ENCODE data around the gene SEMA5B. TPM values are rescaled to one million over a fixed set of nuclear protein-coding genes. Genes with fewer than 3 reads are reported as not detected.
A peak's percentile ranks its signal among the peaks of the same experiment; 100 is the strongest.

SEMA5B gene
- total and polyA plus RNA-seq, 12 donors: 1.3 to 12.7 (median 7.4) TPM

GRCh38 chr3:122902326-122902725 lies 125.2 kb downstream of the SEMA5B start:
- ATAC-seq (no peak), DNase-seq (no peak)
- H3K27me3 ChIP-seq: peaks cover 0 to 6% (median 0%) of the 10 kb centered on the region in 7 donors
- H3K4me1 ChIP-seq: peaks cover 0 to 8% (median 0%) of the 10 kb centered on the region in 9 donors
- peaks cover 0 to 7% (median 0%) of the 10 kb centered on the region in 11 donors for H3K9me3 ChIP-seq
- TF ChIP-seq, protein P1, sequence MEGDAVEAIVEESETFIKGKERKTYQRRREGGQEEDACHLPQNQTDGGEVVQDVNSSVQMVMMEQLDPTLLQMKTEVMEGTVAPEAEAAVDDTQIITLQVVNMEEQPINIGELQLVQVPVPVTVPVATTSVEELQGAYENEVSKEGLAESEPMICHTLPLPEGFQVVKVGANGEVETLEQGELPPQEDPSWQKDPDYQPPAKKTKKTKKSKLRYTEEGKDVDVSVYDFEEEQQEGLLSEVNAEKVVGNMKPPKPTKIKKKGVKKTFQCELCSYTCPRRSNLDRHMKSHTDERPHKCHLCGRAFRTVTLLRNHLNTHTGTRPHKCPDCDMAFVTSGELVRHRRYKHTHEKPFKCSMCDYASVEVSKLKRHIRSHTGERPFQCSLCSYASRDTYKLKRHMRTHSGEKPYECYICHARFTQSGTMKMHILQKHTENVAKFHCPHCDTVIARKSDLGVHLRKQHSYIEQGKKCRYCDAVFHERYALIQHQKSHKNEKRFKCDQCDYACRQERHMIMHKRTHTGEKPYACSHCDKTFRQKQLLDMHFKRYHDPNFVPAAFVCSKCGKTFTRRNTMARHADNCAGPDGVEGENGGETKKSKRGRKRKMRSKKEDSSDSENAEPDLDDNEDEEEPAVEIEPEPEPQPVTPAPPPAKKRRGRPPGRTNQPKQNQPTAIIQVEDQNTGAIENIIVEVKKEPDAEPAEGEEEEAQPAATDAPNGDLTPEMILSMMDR (IDR thresholded peaks at IDR 0.05): no peak
- H3K36me3 ChIP-seq: no peaks in the 10 kb centered on the region
- 80 to 83% methylated on average over 2 of the region's 2 CpGs for WGBS, 2 donors
- no peak overlapping the region for H3K27ac ChIP-seq
- intact Hi-C loops (cut with DNase I): no loop called here
- no peak overlapping the region for H3K4me3 ChIP-seq

GRCh38 chr3:122898298-122898697 lies 129.3 kb downstream of the SEMA5B start:
- ATAC-seq: peak in 1 of 8 donors; percentile 67
- TF ChIP-seq, protein P1 (IDR thresholded peaks at IDR 0.05): no peak
- H3K27ac ChIP-seq: no peak overlapping the region

GRCh38 chr3:122893754-122894668 lies 133.6 kb downstream of the SEMA5B start:
- DNase-seq (peak; percentile 30 to 38), ATAC-seq (peak; percentile 71 to 93 (median 88))
- peak overlapping the region in 5 of 10 donors; percentile 16 to 63 (median 54) for H3K27ac ChIP-seq
- H3K9me3 ChIP-seq: no peaks in the 10 kb centered on the region
- H3K36me3 ChIP-seq: no peaks in the 10 kb centered on the region
- H3K27me3 ChIP-seq: peaks cover 0 to 9% (median 4%) of the 10 kb centered on the region in 7 donors
- TF ChIP-seq, protein P1 (IDR thresholded peaks at IDR 0.05): no peak
- H3K4me1 ChIP-seq: peaks cover 0 to 36% (median 21%) of the 10 kb centered on the region in 9 donors
- no peak overlapping the region for H3K4me3 ChIP-seq
- 59 to 63% methylated on average over 17 of the region's 17 CpGs for WGBS, 2 donors
- intact Hi-C loops (cut with DNase I): loop anchor here in 1 of 10 donors (5.0 kb wide), 1 partner anchor 368 kb away; no protein-coding TSS in a partner anchor

More at GRCh38 chr3:122898298-122898697, 129.3 kb downstream of the SEMA5B start:
- intact Hi-C loops (cut with DNase I): no loop called here
- H3K9me3 ChIP-seq: no peaks in the 10 kb centered on the region
- WGBS, 2 donors: 29 to 31% methylated on average over 4 of the region's 4 CpGs
- peaks cover 0 to 9% (median 4%) of the 10 kb centered on the region in 7 donors for H3K27me3 ChIP-seq
- peaks cover 0 to 17% (median 5%) of the 10 kb centered on the region in 9 donors for H3K4me1 ChIP-seq
- no peak overlapping the region for H3K4me3 ChIP-seq
- no peak for DNase-seq
- H3K36me3 ChIP-seq: no peaks in the 10 kb centered on the region

- ATAC-seq (no peak), DNase-seq (no peak)
- H3K27ac ChIP-seq: peak overlapping the region in 4 of 10 donors; percentile 17 to 54 (median 40)
- peaks cover 0 to 9% (median 0%) of the 10 kb centered on the region in 7 donors for H3K27me3 ChIP-seq
- peaks cover 0 to 33% (median 20%) of the 10 kb centered on the region in 9 donors for H3K4me1 ChIP-seq
- H3K36me3 ChIP-seq: no peaks in the 10 kb centered on the region
- WGBS, 2 donors: 88 to 91% methylated on average over 8 of the region's 8 CpGs
- H3K9me3 ChIP-seq: no peaks in the 10 kb centered on the region
- intact Hi-C loops (cut with DNase I): loop anchor here in 1 of 10 donors (5.0 kb wide), 1 partner anchor 369 kb away; no protein-coding TSS in a partner anchor
- H3K4me3 ChIP-seq: no peak overlapping the region
- TF ChIP-seq, protein P1 (IDR thresholded peaks at IDR 0.05): no peak
These were observed 134.3 kb downstream of the SEMA5B start for GRCh38 chr3:122893282-122893681.
